Posterior cingulate gyrus (tissue), 11 donors: ENCODE data around the gene LYSMD2.
A peak's percentile ranks its signal among the peaks of the same experiment; 100 is the strongest.
"Not testable (repeated sequence)": the region's sequence is repeated elsewhere in the genome, so short reads cannot be mapped to it uniquely, and the experiment has no call there.

Source experiments
- DNase-seq, 10 donors: peaks; one replicate each; pipeline versions ENCODE4 v3.0.0 to v3.0.0-alpha.2; 2020 to 2021; ENCODE audit warnings: mixed read lengths in 3 of 10
- intact Hi-C: fragments of 100-400 bp; cut with DNase I; formaldehyde crosslinking; loops from one replicate; pipeline ENCODE4 v1.15.1; 2023

LYSMD2 gene

GRCh38 chr15:51737522-51738305 is at the start of gene LYSMD2:
Gene LYSMD2 (minus strand): TSS chr15:51737655. CDS start chr15:51737622, 33 bp downstream.
- peak; percentile 48 to 95 (median 68) for DNase-seq
- intact Hi-C loops: loop anchor here (5.0 kb wide), 1 partner anchor 40 kb away; no protein-coding TSS in a partner anchor

DNA sequence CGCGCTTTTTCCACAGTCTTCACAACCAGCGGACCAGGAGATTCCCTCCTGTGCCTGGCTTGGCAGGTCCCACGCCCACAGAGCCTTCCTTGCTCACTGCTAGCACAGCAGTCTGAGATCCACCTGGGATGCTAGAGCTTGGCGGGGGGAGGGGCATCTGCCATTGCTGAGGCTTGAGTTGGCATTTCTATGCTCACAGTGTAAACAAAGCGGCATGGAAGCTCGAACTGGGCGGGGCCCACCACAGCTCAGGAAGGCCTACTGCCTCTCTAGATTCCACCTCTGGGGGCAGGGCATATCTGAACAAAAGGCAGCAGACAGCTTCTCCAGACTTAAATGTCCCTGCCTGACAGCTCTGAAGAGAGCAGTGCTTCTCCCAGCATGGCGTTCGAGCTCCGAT is 49.7 kb upstream of the LYSMD2 start:
- intact Hi-C loops: not testable (repeated sequence)

GRCh38 chr15:51783967-51784366 is 46.5 kb upstream of the LYSMD2 start:
- no peak for DNase-seq
- intact Hi-C loops: no loop called here

More for the DNA sequence above, 49.7 kb upstream of the LYSMD2 start:
- peak in 1 of 10 donors; percentile 73 for DNase-seq

GRCh38 chr15:51782357-51782896 is 45.0 kb upstream of the LYSMD2 start:
- no peak for DNase-seq
- intact Hi-C loops: no loop called here

GRCh38 chr15:51781506-51781905 is 44.1 kb upstream of the LYSMD2 start:
- no peak for DNase-seq
- intact Hi-C loops: no loop called here

DNA sequence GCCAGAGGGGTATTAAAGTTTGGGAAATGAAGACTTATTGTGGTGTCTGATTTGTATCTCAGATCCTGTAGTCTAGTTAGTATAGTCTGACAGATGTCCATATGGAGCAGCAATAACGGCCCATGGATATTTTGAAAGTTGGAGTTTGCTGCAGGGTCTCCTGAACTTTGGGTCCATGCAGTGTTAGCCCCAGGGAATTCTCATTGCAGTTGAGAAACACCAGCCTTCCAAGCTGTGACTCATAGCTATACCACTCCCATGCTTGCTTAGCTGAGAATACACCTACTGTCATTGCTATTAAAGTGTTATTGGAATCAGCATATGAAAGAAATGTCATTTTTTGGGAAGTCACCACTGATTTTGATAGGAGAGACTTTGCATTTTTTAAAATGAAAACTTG is 43.2 kb upstream of the LYSMD2 start:
- DNase-seq: no peak
- intact Hi-C loops: no loop called here

GRCh38 chr15:51776952-51777569 is 39.6 kb upstream of the LYSMD2 start:
- intact Hi-C loops: loop anchor here (1.0 to 5.0 kb wide), 3 partner anchors 26 to 127 kb away; partner anchors contain the start of genes LYSMD2 and TMOD2
- DNase-seq: peak in 7 of 10 donors; percentile 31 to 87 (median 67)

- peak in 6 of 10 donors; percentile 44 to 87 (median 54) for DNase-seq
- intact Hi-C loops: loop anchor here (2.0 to 5.0 kb wide), 2 partner anchors 25 to 39 kb away; partner anchors contain the start of genes LYSMD2 and TMOD2
Observed at GRCh38 chr15:51775967-51776816, 38.7 kb upstream of the LYSMD2 start.

DNA sequence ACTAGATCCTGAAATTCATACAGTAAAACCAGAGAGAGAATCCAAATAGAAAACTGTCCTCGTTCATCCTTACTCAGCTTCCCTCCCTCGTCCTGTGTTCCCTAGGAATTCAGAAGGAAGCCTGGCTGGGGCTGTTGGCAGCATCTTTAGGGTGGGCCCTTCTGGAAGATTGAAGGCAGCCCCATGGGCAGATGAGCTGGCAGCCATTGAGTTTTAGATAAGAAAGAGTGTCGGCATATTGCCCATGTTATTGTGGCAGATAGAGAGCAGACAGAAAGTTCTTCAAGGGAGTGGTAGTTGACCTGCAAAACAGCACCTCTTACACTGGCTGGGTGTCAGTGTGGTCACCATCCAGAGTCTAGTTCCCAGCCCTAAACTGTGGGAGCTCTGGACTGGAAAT is 37.5 kb upstream of the LYSMD2 start:
- peak in 1 of 10 donors; percentile 17 for DNase-seq

DNA sequence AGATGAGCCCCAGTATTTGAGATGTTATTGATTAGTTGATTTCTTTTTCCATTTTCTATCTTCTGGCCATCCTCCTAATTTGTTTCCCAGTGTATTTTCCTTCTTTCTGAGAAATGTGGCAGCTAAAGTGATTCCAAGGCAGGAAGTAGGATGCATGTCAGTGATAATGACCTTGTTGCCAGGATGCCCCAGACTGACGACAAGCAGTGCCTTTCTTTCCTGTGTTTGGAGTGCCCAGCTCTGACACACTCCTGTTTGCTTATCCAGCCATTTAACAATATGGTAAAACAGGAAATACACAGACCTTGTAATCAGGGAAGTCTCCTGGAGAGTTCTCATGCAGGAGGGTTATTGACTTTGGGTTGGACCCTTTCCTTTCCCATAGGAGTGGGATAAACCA is 34.3 kb upstream of the LYSMD2 start:
- intact Hi-C loops: no loop called here
- DNase-seq: peak in 1 of 10 donors; percentile 11

More for the DNA sequence above, 37.5 kb upstream of the LYSMD2 start:
- intact Hi-C loops: loop anchor here (5.0 kb wide), 1 partner anchor 38 kb away; the partner anchor contains the start of gene LYSMD2

DNA sequence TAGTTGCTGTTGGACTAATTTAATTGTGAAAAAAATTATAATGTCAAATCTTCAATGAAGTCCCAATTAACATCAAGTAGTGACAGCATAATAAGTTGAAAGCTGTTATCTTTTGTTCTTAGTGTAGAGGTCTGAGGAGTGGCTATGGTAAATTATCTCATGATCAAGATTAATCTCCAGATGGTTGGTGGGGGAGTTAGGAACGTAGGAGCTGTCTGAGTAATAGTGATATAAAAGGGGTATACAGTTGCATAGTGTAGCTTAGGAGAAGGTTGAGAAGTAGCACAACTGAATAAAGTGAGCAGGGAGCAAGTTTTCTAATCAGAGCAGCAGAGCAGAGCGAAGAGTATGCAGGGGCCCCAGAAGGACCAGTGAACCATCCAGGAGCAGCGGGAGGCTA is 33.4 kb upstream of the LYSMD2 start:
- DNase-seq: peak in 1 of 10 donors; percentile 14
- intact Hi-C loops: no loop called here

- intact Hi-C loops: no loop called here
- DNase-seq: no peak
Observed at GRCh38 chr15:51768018-51768417, 30.6 kb upstream of the LYSMD2 start.

DNA sequence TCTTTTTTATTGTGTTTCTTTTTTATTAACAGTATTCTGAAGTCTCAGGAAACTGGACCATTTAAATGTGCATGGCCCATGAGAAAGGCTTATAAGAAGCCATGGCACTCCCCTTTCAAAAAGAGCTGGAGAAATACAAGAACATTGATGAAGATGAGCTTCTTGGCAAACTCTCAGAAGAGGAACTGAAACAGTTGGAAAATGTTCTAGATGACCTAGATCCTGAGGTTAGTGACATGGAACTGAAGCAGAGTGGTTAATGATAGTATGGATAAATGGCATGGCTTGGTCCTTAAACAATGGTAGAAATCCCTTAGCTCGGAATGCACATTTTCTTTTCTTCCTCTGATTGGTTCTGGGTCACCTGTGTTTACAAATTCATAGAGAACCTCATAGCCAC is 28.9 kb upstream of the LYSMD2 start:
- DNase-seq: no peak
- intact Hi-C loops: no loop called here

DNA sequence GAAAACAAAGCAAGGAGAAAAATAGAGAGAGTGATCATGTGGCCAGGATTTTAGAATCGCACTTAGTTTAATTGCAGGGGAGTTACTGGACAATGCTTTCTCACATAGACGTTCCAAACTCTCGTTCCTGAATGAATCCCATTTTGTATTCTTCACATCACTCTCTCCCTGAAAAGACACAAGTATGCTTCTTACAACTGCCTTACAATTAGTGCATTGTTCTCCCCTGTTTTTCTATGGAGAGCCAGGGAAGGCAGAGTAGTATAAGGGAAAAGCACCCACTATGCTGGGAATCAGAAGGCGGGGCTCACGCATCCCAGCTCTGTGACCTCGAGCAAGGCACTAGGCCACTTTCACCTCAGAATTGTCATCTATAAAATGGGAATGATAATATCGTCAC is 28.3 kb upstream of the LYSMD2 start:
- intact Hi-C loops: no loop called here
- DNase-seq: peak in 1 of 10 donors; percentile 76

GRCh38 chr15:51760805-51761204 is 23.4 kb upstream of the LYSMD2 start:
- no peak for DNase-seq
- intact Hi-C loops: no loop called here

DNA sequence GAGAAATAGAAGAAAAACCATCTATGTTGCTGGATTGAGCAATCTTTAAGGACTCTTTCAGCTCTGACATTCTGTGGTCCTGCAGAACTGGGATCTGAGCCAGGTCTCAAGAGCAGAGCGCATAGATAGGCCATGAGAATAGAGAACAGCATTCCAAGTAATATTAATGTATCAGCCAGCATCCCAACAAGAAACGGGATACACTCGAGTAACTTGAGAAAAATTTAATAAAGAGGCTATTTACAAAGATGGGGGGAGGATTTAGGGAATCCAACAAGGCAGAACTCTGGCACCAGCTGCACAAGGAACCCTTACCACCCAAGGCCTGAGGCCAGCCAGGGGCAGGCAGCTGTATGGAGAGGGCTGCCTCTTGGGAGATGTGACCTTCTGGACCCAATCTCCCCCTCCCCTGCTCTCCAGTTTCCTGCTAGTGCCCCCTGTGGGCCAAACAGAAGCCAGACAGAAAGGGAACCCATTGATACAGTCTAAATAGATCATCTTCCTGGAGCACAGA is 22.2 kb upstream of the LYSMD2 start:
- intact Hi-C loops: no loop called here
- DNase-seq: peak in 1 of 10 donors; percentile 69

GRCh38 chr15:51758645-51759044 is 21.2 kb upstream of the LYSMD2 start:
- peak in 8 of 10 donors; percentile 38 to 90 (median 64) for DNase-seq
- intact Hi-C loops: no loop called here

- DNase-seq: no peak
- intact Hi-C loops: no loop called here
Observed at GRCh38 chr15:51757450-51757849, 20.0 kb upstream of the LYSMD2 start.

DNA sequence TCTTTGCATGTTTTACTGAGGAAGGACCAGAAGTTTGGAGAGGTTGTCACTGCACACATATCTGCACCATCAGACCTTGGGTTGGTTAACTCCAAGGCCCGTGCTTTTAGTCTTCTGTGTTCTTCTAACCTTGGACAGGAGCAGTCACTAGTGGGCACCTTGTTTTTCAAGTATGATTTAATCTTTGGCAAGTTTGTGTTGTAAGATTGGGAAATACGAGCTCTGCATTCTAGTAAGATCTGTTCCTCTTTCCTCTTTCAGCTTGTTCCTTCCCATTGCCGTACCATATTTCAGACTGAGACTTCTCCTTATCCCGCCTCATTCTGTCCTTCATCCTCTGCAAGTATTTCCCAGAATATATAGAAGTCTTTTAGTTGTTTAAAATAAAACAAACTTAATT is 19.0 kb upstream of the LYSMD2 start:
- intact Hi-C loops: no loop called here
- no peak for DNase-seq

GRCh38 chr15:51755790-51756189 is 18.3 kb upstream of the LYSMD2 start:
- intact Hi-C loops: no loop called here
- DNase-seq: no peak
